ENCODE results near the gene METTL8. TPM values are rescaled to one million over a fixed set of nuclear protein-coding genes. Genes with fewer than 3 reads are reported as not detected.

The METTL8 gene
- total RNA-seq, 4 donors from 2014 or later: 10.6 to 13.7 (median 13.2) TPM

DNA sequence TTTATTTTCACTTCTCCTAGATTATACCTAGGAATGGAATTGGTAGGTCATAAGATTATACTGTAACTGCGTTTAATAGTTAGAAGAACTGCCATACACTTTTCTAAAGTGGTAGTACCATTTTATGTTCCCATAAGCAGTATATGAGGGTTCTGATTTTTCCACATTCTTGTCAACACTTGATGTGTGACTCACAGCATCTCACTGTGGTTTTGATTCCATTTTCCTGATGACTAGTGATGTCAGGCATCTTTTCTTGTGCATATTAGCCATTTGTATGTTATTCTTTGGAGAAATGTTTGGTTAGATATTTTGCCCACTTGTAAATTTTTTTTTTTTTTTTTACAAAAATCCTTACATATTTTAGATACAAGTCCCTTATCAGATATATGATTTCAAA lies 2.5 kb upstream of the METTL8 start:
- no peaks in the 10 kb centered on the region for H3K36me3 ChIP-seq
- no peaks in the 10 kb centered on the region for H3K9me3 ChIP-seq
- no peak for TF ChIP-seq CTCF (IDR thresholded peaks at IDR 0.05)
- no peak for TF ChIP-seq POLR2A (IDR thresholded peaks at IDR 0.05)
- no peak for DNase-seq
- H3K4me1 ChIP-seq: peaks cover 10 to 11% of the 10 kb centered on the region in 2 donors
- H3K27me3 ChIP-seq: no peaks in the 10 kb centered on the region
- no peak overlapping the region for H3K27ac ChIP-seq
- H3K4me3 ChIP-seq (replicated peaks in 1 of 3): no peak overlapping the region
- 96 to 98% methylated on average over 1 of the region's 1 CpG for whole genome bisulfite sequencing, 2 donors
- intact Hi-C loops (cut with DNase I): no loop called here

DNA sequence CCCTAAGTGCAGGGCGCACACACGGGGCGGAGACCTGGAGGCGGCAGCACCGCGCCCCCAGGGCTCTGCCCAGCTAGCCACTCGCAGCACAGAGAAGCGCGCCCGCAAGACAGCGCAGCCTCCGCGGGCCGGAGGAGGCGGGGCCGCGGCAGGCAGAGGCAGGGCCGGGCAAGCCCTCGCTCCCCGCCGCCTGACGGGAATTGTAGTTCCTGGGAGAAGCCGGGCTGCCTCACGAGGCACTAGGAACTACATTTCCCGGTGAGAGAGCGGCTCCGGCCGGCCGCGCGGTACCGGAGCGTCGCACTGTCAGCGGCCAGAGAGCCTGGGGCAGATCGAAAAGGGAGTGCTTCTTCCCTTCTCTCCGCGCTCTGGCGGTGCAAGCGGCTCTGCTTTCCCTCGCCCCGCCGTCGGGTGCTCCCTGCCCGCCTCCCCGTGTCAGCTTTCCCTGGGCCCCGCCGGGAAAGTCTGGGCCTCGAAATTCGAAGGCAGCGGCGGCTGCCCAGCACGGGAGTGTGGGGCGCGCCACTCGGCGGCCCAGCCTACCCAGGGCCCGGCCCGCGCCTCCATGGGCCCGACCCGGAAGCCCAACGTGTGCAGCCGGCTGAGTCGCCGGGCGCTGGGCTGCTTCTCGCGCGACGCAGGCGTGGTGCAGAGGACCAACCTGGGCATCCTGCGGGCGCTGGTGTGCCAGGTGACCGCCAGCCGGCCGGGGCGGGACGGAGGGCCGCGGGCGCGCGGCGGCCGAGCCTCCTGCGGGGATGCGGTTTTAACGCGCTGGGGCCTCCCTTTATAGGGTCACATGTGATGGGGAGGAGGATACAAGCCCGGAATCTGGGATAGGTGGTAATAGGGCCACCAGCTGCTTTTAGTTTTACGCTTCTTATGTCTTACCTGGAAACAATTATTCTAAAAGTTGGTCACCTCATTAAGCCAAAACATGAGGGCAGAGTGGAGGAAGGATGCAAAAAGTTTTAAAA lies 511 bp upstream of the METTL8 start, which contains the start of gene DCAF17:
Gene DCAF17, plus strand, starts transcription at position 214 of the 977 bp plus-strand sequence. Its CDS starts 352 bp downstream, at position 566.
- H3K27me3 ChIP-seq: no peaks in the 10 kb centered on the region
- peak within 1 kb of the TSS; percentile 89 to 94 (median 92) for H3K27ac ChIP-seq
- H3K4me1 ChIP-seq: peaks cover 10 to 11% of the 10 kb centered on the region in 2 donors
- intact Hi-C loops (cut with DNase I): no loop called here
- WGBS, 2 donors: 0 to 2% methylated on average over 8 to 20 of the region's 92 CpGs
- DNase-seq: peak; percentile 96 to 97
- H3K36me3 ChIP-seq: no peaks in the 10 kb centered on the region
- peak within 1 kb of the TSS; percentile 52 to 95 (median 65) for H3K4me3 ChIP-seq (replicated peaks in 1 of 3)
- peak in 3 of 6 experiments; percentile 23 to 42 (median 35) for TF ChIP-seq CTCF (IDR thresholded peaks at IDR 0.05)
- peak in 1 of 2 donors; percentile 79 for TF ChIP-seq POLR2A (IDR thresholded peaks at IDR 0.05)
- no peaks in the 10 kb centered on the region for H3K9me3 ChIP-seq

GRCh38 chr2:171432969-171433762 lies 624 bp downstream of the METTL8 start:
- Histone ChIP-seq H3K27me3 (no peaks in the 10 kb centered on the region), H3K36me3 (no peaks in the 10 kb centered on the region), H3K4me3 (replicated peaks in 1 of 3) (peak overlapping the region; percentile 38 to 95 (median 52)), H3K9me3 (no peaks in the 10 kb centered on the region), H3K4me1 (peaks cover 10 to 11% of the 10 kb centered on the region in 2 donors), H3K27ac (peak overlapping the region in 1 of 3 donors; percentile 94)
- peak; percentile 51 to 54 for DNase-seq
- no peak for TF ChIP-seq CTCF (IDR thresholded peaks at IDR 0.05)
- TF ChIP-seq POLR2A (IDR thresholded peaks at IDR 0.05): no peak
- WGBS, 2 donors: 28 to 30% methylated on average over 20 of the region's 20 CpGs
- intact Hi-C loops (cut with DNase I): no loop called here

- H3K4me3 ChIP-seq (replicated peaks in 1 of 3): no peak overlapping the region
- no peaks in the 10 kb centered on the region for H3K27me3 ChIP-seq
- TF ChIP-seq POLR2A (IDR thresholded peaks at IDR 0.05) (no peak), CTCF (IDR thresholded peaks at IDR 0.05) (no peak)
- 85% methylated on average over 4 of the region's 4 CpGs for WGBS, 2 donors
- H3K9me3 ChIP-seq: no peaks in the 10 kb centered on the region
- no peak overlapping the region for H3K27ac ChIP-seq
- no peaks in the 10 kb centered on the region for H3K36me3 ChIP-seq
- intact Hi-C loops (cut with DNase I): no loop called here
- H3K4me1 ChIP-seq: peaks cover 10 to 11% of the 10 kb centered on the region in 2 donors
- no peak for DNase-seq
Measured at GRCh38 chr2:171432206-171432968, 1.4 kb downstream of the METTL8 start.

All from thyroid gland (tissue), 4 donors.